HG02571 (cell line): Measurements from ENCODE around the gene RSBN1.
A peak's percentile ranks its signal among the peaks of the same experiment; 100 is the strongest.
"Not testable (repeated sequence)": the region's sequence is repeated elsewhere in the genome, so short reads cannot be mapped to it uniquely, and the experiment has no call there.

Experiments used
- ATAC-seq: cut with Tn5 transposase; IDR thresholded peaks from one replicate; pipeline ENCODE4 v1.9.1; 2021; ENCODE audit warnings: mild to moderate bottlenecking, moderate library complexity; ENCODE audit not compliant: unreplicated experiment

Gene RSBN1

DNA sequence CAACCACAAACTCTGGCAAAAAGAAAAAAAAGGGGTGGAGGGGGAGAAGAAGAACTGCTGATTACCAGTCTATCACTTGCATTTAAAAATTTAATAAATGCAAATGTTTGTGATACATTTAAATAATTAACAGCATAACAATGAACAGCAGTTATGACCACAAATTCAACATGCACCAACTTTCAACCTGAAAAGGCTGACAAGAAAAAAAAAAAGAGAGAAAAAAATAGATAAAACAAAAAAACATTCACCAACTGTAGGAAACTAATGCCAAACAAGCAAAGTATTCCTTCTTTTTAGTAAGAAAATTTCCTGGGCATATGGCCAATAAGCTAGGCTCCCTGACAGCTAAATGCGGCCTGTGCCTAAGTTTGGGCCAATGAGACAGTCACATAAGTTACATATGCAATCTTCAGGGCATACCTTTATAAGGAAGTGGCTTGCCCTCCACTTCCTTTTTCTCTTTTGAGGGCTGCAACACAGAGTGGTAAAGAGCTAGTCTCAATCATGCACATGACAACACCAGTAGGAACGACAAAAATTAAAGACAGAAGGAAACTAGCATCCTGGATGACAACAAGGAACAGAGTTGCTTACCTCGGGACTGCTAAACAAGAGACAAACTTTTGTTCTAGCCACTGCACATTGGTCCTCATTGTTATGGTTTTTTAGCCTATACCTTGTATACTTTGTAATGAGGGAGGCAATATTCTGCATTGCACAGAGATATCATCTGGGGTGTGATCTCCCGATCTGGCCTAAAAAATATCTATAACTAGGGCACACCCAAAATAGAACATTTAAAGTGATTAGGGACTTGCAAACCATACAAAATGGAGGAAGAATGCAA is 28.8 kb downstream of the RSBN1 start:
- ATAC-seq: peak; percentile 85

DNA sequence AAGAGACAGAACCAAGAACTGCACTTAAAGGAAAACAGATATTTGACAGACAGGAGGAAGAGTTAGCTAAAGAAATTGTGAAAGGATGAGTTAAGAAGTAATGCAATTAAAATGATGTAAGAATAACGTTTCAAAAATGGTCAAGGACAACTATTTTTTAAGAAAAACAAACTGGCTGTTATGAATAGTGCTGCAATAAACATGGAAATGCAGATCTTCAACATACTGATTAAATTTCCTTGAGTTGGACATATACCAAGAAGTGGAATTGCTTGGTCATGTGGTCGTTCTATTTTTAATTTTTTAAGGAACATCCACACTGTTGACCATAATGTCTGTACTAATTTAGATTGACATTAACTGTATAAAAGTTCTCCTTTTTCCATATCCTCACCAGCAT is 29.9 kb downstream of the RSBN1 start:
- no peak for ATAC-seq

DNA sequence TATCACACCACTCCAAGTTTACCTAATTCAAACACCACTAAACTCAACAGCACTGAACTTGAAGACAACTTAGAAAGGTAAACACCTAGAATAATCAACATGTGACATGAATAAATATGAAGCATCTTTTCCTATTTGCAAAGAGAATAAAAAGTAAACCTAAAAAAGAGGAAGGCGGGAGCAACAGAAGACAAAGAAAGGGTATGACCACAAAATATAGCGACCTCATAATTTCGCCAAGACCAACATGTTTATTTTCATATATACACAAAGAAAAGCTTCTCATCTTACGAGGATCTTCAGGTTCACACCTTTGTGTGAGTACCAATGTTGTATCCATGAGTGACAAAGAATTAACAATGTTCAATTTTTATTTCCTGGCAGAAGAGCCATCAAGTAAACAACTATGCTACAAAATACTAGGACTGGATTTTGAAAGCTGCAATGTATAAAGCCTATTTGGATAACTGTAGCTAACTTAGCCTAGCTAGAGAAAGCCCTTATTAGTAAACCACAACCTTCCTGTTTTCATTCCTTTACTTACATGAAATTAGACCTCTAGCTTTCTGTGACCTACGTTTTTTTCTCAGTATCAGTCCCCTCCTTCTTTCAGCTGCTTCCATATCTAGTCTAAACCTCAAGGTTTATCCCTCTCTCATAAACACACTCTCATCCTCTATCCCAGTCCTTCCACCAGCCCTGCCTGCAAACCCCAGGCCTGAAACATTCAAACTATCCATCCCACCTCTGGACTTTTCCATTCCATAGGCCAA is 31.7 kb downstream of the RSBN1 start:
- ATAC-seq: no peak

DNA sequence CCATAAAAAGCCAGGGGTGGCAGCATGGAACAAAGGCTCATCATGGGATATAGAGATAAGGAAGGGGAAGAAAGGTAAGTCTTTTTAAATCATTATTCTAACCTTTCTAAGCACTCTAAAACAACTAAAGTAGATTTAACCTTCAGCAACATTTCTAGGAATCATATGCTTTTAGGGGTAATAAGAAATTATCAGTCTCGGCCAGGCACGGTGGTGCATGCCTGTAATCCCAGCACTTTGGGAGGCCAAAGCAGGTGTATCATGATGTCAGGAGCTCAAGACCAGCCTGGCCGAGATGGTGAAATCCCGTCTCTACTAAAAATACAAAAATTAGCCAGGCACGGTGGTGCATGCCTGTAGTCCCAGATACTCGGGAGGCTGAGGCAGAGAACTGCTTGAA is 32.7 kb downstream of the RSBN1 start:
- ATAC-seq: no peak

DNA sequence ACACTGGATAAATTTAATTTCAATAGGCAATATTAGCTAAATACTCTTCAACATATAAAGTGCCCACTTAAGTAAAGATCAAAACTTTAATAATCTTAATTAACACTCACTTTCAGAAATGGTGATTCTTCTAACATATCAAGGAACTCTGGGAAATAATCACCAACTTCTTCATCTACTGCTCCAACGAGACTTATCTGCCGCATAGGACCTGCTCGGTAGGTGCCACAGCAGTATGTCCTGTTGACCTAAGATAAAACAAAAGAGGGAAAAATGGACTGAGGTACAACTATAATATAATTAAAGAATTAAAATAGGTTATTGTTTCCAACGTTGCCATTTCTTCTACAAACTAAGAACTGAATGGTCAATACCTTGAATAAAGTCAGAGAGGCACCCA is 34.7 kb downstream of the RSBN1 start:
- ATAC-seq: no peak

DNA sequence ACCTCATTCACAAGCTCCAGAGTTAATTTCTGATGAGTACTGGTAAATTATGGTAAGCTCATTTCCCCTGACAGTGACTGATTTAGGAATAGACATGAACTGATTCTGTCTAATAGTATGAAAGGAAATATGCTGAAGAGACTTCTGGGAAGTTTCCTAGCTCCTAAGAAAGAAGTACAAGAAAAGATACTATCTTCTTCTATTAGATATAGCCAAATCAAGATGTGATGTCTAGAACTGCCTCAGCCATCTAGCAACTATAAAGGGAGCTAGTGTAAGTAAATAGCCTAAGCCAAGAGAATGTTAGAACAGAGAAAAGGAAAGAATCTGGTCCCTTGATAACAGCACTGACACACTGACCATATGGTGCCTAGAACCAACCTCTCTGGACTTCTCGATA is 42.2 kb downstream of the RSBN1 start:
- no peak for ATAC-seq

DNA sequence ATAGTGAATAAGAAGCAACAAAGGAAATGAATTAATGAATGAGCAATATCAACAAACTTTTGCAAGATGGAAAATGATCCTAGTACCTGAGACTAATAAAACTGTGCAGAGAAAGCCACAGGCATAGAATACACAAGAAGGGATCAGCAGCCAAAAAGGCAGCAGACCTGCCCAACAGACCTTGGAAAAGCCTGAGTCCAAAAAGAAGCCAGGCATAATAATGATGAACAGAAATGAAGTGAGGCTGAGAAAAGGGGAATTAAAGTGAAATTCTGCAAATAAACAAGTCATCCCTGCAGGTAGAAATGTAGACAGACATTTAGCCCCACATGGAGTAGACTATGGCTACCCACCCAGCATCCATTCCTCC is 42.7 kb downstream of the RSBN1 start:
- ATAC-seq: no peak

DNA sequence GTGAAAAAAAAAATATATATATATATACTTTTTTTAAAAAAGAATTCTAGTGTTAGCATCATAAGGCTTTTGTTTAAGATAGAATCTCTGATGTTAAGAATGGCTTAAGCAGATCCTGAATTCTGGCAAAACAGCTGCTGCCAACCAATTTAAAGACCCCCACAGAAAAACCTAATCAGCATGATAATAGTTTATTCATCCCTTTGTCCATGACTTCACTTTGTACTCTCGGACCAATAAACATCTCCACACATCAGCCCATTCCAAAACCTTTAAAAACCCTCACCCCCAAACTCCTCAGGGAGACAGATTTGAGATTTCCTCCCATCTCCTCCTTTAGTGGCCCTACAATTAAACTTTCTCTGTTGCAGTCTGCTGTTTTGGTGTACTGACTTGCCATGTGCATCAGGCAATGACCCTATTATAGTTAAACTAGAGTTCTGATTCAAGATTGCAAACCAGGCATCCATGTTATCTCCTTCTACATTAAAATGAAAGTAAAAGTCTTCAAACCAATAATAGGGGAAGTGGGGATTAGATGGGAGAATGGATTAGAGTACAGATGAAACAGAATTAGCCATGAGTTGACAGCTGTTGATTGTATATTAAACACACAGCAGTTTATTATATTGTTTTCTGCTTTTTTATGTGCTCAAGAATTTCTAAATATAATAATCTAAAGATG is 43.2 kb downstream of the RSBN1 start:
- no peak for ATAC-seq

DNA sequence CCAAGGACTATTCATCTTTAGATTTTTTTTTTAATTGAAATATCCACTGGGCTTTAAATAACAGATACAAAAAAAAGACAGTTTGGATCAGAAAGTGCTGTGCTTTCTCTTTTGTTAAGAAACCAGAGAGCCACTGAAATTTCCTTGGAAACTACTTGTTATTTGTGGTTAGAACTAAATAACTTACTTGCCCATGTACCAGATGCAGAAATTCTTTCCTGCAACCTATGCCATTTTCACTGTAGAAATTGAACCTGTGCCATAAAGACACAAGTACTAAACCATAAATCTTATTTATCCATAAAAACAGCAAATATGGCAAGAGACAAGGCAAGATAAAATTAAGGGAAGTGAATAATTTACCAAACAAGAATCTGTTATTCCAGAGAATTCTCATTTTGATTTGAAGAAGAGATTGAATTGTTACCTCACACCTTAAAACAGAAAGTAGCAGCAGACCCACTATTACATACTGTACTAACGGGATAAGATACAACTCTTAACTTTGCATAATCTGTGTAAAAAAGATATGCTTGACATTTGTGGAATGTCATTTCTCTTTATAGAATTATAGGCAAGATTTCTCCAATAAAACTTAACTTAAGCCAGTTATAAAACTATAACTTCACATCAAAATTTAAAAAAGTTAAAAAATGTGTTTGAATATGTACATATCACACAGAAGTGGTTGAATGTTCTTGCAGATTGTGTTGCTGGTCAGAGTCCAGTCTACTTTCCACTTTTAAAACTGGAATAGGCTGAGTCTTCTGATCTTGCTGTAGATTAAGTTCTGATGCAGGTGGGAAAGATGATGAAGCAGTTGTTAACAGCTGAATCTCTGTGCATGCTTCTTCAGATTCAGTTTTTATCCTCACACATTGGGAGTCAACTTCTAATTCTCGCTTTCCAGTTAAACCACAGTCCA is 46.7 kb downstream of the RSBN1 start:
- no peak for ATAC-seq

DNA sequence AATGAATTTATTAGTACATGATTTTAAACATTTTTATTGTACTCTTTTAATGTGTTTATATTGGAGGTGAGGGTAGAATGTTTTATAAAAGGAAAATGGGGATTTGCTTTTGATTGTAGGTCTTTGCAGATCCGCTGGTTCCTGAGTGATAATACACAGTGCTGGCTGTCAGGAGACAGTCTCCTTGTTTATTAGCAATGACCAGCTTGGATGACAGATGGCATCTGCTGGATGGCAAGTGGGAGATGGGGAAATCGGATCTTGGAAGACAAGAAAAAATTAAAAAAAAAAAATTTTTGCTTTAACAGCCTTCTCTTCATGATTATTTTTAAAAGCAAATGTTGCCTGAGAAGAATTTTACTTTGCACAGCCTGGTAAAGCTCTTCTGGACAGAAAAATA is 48.6 kb downstream of the RSBN1 start:
- ATAC-seq: no peak

DNA sequence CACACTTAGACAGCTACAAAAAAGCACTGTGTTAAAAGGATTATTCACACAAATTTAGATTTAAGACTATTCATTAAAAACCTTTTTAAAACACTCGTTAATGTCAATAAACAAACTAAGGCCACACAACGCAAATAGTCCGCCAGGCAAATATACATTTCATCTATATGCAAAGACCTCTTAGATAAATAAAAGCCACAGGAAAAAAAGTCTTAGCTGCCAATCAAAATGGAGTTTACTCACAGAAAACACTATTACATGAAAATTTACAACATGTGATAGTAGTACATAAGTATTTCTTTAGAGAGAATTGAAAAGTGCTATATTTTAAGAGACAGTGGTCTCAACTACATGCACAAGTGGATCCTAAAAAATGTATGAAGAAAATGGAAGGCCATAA is 50.3 kb downstream of the RSBN1 start:
- ATAC-seq: no peak

DNA sequence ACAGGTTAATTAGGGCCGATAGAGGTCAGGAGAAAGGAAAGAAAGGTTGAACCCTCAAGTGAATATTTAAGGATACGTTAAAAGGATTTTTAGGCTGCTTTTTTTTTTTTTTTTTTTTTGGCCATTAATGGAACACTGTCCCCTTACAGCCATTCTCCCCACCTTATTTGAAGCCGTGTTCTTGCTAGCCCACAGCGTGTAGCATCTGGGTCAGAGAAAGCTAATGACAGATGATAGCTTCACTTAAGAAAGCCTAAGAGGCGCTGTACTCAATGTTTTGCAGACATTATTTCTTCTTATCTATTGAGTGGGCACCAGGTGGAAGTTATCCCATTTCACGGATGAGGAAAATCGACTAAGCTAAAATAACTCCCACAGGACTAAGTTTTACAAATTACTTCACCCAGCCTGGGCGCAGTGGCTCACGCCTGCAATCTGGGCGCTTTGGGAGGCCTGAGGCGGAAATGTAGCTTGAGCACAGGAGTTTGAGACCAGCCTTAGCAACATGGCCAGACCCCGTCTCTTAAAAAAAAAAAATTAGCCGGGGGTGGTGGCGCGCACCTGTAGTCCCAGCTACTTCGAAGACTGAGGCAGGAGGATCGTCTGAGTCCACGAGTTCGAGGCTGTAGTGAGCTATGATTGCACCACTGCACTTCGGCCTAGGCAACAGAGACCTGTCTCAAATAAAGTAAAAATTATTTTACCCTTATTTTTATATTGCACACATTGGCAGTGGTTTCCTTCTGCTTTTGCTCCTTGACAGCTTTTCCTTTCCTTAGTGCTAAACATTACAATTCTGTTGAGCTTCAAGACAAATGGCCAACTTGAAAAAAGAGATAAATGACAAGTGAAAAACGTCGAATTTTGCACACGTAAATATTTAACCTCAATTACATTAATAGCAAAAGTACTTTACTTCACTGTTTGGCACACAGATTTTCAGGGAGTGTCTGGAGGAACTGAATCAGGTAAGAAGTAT is 51.9 kb downstream of the RSBN1 start:
- ATAC-seq: no peak

DNA sequence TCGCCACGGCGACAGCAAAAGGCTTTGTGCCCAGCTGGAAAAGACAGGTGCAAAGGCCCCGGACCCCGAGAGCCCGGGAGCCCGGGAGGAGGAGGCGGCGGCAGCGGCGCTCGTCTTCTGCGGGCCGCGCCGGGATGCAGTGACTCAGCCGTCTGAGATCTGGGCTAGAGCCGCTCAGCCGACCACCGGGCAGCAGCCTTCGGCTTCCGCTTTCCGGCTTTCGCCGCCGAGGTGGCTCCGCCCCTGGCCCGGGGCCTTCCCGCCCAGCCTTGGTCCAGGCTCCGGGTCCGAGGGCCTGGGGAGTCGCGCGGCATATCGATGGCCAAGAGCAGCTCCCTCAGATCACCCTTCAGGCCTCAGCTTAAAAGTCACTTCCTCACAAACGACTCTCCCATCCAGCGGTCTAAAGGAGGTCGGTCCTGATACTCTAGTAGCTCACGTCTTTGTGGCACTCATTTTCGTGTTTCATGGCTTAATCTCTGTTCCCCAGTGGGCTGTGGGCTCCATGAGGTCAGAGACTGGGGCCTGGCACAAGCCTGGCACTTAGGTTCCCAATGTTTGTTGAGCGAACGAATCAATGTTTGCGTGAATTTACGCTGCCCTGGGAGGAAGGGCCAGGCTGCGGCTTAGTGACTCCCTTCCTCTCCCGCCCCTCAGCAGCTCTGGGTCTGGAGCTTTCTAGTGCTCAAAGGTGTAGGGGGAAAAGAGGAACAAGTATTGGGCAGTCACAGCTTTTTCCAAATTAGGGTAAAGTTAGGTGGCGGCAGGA is 52.8 kb downstream of the RSBN1 start, which contains the start of gene PHTF1:
Gene PHTF1 (minus strand): TSS at position 154 of the 769 bp plus-strand sequence. CDS start 783 bp downstream, outside the sequence.
- ATAC-seq: peak; percentile 84

DNA sequence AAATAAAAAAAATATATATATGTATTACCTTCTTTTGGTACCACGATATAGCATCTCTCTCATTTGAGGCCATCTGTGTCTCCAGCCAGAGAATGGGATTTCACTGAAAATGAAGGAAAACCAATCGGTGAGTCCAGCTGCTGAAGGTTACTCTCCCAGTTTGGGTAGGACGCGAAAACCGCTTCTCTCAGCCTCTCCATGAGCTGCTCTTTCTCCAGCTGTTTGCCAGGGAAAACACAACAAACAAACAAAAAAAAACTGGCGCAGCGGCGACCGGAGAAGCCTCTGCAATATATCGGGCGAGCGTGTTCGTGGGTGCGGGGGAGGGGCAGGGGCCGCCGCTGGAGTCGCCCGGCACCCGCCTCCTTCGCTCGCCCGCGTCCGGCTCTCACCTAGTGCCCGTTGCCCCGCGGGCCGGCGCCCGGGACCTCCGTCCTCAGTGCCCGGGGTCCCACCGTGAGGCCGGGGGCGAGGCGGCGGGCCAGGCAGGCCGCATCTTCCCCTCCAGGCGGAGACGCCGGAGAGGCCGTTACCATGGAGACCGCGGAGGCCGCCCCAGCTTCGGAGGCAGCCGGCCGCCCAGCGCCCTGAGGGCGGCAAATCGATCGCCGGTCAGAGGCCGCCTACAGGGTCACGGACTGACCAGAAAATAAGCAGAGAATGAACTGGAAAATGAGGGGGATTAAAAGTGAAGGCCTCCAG is 53.5 kb downstream of the RSBN1 start:
- ATAC-seq: peak; percentile 59

DNA sequence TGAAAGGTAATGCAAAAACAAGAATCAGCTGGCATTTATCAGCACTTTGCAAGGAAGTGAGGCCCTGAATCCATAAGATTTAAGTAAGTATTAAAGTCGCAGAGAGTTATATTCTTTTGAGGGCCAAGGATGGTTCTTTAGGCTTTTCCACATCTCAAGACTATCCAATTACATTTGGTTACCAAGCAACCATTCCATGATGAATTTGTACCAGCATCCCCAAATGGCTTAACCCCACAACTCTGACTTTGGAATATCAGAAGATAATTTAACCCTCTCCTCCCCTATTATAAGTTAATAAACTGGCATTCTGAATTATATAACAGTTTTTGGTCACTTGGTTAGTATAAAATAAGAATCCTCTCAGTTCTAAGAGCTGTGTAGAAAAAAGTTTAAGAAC is 55.8 kb downstream of the RSBN1 start:
- ATAC-seq: no peak

DNA sequence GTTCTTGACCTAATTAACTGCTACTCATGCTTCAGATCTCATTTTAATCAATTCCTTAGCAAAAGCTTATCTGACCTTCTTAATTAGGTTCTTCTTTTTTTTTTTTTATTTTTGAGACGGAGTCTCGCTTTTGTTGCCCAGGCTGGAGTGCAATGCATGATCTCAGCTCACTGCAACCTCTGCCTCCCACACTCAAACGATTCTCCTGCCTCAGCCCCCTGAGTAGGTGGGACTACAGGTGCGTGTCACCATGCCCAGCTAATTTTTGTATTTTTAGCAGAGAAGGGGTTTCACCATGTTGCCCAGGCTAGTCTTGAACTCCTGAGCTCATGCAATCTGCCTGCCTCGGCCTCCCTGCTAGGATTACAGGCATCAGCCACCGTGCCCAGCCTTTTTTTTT is 58.9 kb downstream of the RSBN1 start:
- not testable (repeated sequence) for ATAC-seq

DNA sequence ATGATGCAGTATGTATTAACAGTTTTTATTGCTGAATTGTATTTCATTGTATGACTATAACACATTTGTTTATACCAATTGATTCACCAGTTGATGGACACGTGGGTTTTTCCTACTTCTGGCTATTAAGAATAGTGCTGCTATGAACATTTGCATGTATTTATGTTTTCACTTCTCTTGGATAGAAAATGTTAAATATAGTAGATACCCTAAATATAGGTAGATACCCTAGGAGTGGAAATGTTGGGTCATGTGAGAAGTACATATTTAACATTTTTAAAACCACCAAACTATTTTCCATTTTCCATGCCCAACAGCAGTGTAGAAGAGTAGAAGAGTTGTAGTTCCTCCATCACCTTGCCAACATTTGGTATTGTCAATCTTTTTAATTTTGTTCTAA is 60.8 kb downstream of the RSBN1 start:
- no peak for ATAC-seq

DNA sequence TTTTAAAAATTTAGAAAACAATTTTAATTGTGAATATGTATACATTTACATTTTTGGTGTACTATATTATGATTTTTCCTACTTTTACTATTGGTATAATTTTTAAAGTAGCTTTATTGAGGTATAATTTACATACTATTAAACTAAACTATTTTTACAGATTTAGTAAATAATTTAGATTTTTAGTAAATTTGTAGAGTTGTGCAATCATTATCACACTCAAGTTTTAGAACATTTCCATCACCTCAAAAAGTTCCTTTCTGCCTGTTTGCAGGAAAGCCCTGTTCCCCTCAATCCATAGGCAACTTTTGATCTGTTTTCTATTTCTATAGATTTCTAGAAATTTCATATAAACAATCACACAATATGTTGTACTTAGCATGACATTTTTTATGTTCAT is 61.2 kb downstream of the RSBN1 start:
- ATAC-seq: no peak
